B cell (primary cell): ENCODE results near the gene BHLHE40. TPM values are rescaled to one million over a fixed set of nuclear protein-coding genes. Genes with fewer than 3 reads are reported as not detected.

Source experiments
- ATAC-seq: fragments of 200-7000 bp; cut with Tn5 transposase; one replicate; pipeline ENCODE4 v1.10.0; 2021; ENCODE audit warnings: low read depth, mild to moderate bottlenecking, moderate number of reproducible peaks, moderate library complexity
- CTCF ChIA-PET: fragments of 350-600 bp; sonication (Branson Sonifier 250); formaldehyde crosslinking; loops from one replicate; lab custom pipeline; 2021; ENCODE audit warnings: antibody characterized with exemption, inconsistent platforms; lab: Charles Lee
- POLR2A ChIA-PET: fragments of 350-600 bp; sonication (Branson Sonifier 250); formaldehyde crosslinking; loops from one replicate; lab custom pipeline; 2021; ENCODE audit warnings: antibody characterized with exemption; lab: Charles Lee
- DNase-seq: peaks from one replicate; pipeline ENCODE4 v3.0.0; 2013
- H2AFZ ChIP-seq: 2 replicates; pipeline ENCODE4 v1.6.1; 2012; ENCODE audit warnings: mild to moderate bottlenecking, low read depth, low read length; ENCODE audit not compliant: insufficient read depth, poor library complexity, severe bottlenecking
- H3K27ac ChIP-seq, 2 donors: 1 replicate in 1 of 2; 2 replicates in 1 of 2; pipeline ENCODE4 v1.5.1; 2012 to 2013; ENCODE audit warnings: low read length in 2 of 2, mild to moderate bottlenecking in 2 of 2, moderate library complexity in 1 of 2
- H3K27me3 ChIP-seq, 4 experiments: fragments of 200-600 bp in 1 of 4; sonication (generic) in 1 of 4; replicated peaks in 1 of 4; 1 replicate in 2 of 4; 2 replicates in 2 of 4; pipeline versions ENCODE4 v1.6.1 to v1.7.0; 2013 to 2016; ENCODE audit warnings: low read length in 3 of 4, mild to moderate bottlenecking in 2 of 4, mixed read lengths in 1 of 4, moderate library complexity in 1 of 4; ENCODE audit not compliant: insufficient read depth in 4 of 4, control insufficient read depth in 3 of 4; ENCODE audit errors: control extremely low read depth in 1 of 4
- H3K36me3 ChIP-seq, 2 experiments: replicated peaks in 1 of 2; 1 replicate in 1 of 2; 2 replicates in 1 of 2; pipeline versions ENCODE4 v1.6.1 to v1.7.1; 2013; ENCODE audit warnings: low read length in 1 of 2; ENCODE audit not compliant: insufficient read depth in 2 of 2, control insufficient read depth in 1 of 2; ENCODE audit errors: control extremely low read depth in 1 of 2, extremely low read depth in 1 of 2
- H3K4me1 ChIP-seq, 2 donors: fragments of 200-600 bp in 1 of 2; sonication (generic) in 1 of 2; 1 replicate in 1 of 2; 2 replicates in 1 of 2; pipeline versions ENCODE4 v1.5.1 to v1.6.1; 2013 to 2017; ENCODE audit warnings: low read length in 2 of 2; ENCODE audit not compliant: control insufficient read depth in 2 of 2, insufficient read depth in 2 of 2
- H3K4me2 ChIP-seq: replicated peaks from 2 replicates; pipeline ENCODE3; 2012; ENCODE audit warnings: mild to moderate bottlenecking, low read depth, low read length; ENCODE audit not compliant: poor library complexity, severe bottlenecking
- H3K4me3 ChIP-seq, 5 experiments: fragments of 200-600 bp in 1 of 5; sonication (generic) in 1 of 5; 1 replicate in 3 of 5; 2 replicates in 2 of 5; pipeline versions ENCODE4 v1.5.1 to v1.7.0; 2011 to 2016; ENCODE audit warnings: low read length in 4 of 5, mild to moderate bottlenecking in 4 of 5, low read depth in 2 of 5, control low read depth in 1 of 5, moderate library complexity in 1 of 5; ENCODE audit not compliant: insufficient read depth in 1 of 5; ENCODE audit errors: control extremely low read depth in 1 of 5, extremely low read depth in 1 of 5
- H3K79me2 ChIP-seq: fragments of 200-600 bp; sonication (generic); one replicate; pipeline ENCODE4 v1.6.0; 2016; ENCODE audit warnings: low read length; ENCODE audit not compliant: control insufficient read depth, insufficient read depth
- H3K9ac ChIP-seq: fragments of 200-600 bp; sonication (generic); 2 replicates; pipeline ENCODE4 v1.6.1; 2017; ENCODE audit warnings: mild to moderate bottlenecking, low read length, moderate library complexity
- H3K9me3 ChIP-seq, 3 donors: one replicate each; pipeline versions ENCODE4 v1.6.1 to v1.7.1; 2013; ENCODE audit warnings: low read length in 2 of 3; ENCODE audit not compliant: control insufficient read depth in 2 of 3, insufficient read depth in 1 of 3; ENCODE audit errors: control extremely low read depth in 1 of 3
- H4K20me1 ChIP-seq: 2 replicates; pipeline ENCODE4 v1.6.0; 2012; ENCODE audit warnings: mild to moderate bottlenecking, low read length; ENCODE audit not compliant: insufficient read depth, control insufficient read depth, poor library complexity, severe bottlenecking
- H3K27ac Mint-ChIP-seq: one replicate; pipeline ENCODE4 v1.8.0; 2021; ENCODE audit warnings: mixed read lengths
- H3K27me3 Mint-ChIP-seq: one replicate; pipeline ENCODE4 v1.8.0; 2021; ENCODE audit warnings: mixed read lengths
- H3K4me1 Mint-ChIP-seq: one replicate; pipeline ENCODE4 v1.8.0; 2021; ENCODE audit warnings: mixed read lengths
- H3K4me3 Mint-ChIP-seq: one replicate; pipeline ENCODE4 v1.8.0; 2021; ENCODE audit warnings: mixed read lengths
- H3K9me3 Mint-ChIP-seq: one replicate; pipeline ENCODE4 v1.8.0; 2022; ENCODE audit warnings: mixed read lengths; ENCODE audit not compliant: insufficient read depth
- EZH2 ChIP-seq: IDR thresholded peaks from 2 replicates; pipeline ENCODE4 v1.6.1; 2012; ENCODE audit warnings: borderline replicate concordance, low read depth, mild to moderate bottlenecking, moderate library complexity, low read length; ENCODE audit not compliant: insufficient read depth, poor library complexity, severe bottlenecking
- WGBS: methylation state at CpG from one replicate; pipeline ENCODE4 v1.1.5; 2013; ENCODE audit warnings: missing lambda C conversion rate; ENCODE audit not compliant: insufficient coverage; 5-methylcytosine and 5-hydroxymethylcytosine counted together
- intact Hi-C: fragments of 100-400 bp; cut with micrococcal nuclease; formaldehyde crosslinking; loops from one replicate; pipeline ENCODE4 v1.10.0; 2022
- polyA plus RNA-seq: library from polyadenylated mRNA; depleted of rRNA; stranded (reverse); fragments of >200 nt; gene quantifications from 2 replicates; pipeline ENCODE4 v1.2.3, GENCODE V29; 2012
- total RNA-seq, 2 donors: library from RNA; stranded (reverse); fragments of 120-200 nt in 1 of 2; gene quantifications; 1 replicate in 1 of 2; 2 replicates in 1 of 2; pipeline versions ENCODE4 v1.2.3 to v1.2.4, GENCODE V29; 2013 to 2022
- TF ChIP-seq, protein P1 (sequence below): fragments of 200-600 bp; IDR thresholded peaks from one replicate; pipeline ENCODE4 v1.8.0; 2022; ENCODE audit warnings: antibody characterized with exemption, mild to moderate bottlenecking

The BHLHE40 gene
- total and polyA plus RNA-seq, 2 donors (not counting 1 experiment from before 2014, with no cell fraction given) = 26.2 to 53.8 TPM

DNA sequence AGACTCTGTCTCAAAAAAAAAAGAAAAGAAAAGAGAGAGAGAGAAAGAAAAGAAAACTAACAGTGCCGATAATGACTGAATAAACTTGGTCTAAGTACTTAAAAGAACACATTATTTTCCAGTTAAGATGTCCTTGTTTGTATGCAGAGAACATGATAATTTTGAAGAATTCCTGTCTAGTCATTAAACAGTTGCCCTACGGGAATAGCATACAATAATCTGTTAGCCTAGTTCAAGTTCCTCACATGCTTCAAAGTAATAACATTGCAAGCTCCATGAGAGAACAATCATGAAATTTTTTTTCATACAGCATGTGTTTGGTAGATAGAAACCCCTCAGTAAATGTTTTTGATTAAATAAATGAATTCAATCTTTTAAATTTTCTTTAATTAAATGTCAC is 23.1 kb upstream of the BHLHE40 start:
- H3K27ac Mint-ChIP-seq = no peak overlapping the region
- ATAC-seq = no peak
- no peak overlapping the region for H3K4me3 Mint-ChIP-seq

DNA sequence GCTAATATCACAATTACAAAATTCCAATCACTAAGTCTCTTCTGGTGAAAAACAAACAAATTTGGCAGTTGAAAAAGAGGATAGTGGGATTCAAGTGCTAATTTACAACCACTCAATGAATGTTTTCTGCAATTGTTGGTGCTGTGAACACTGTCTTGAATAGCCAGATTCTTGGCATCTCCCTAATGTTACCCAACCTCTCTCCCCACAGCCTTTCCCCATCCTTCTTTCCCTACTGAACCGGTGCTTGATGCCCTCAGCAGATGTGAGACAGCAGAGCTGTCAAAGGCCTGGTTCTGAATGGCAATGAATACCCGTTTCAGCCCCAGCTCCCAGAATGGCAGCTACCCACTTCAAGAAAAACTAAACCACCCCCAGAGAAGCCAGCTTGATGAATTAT is 22.5 kb upstream of the BHLHE40 start:
- POLR2A ChIA-PET = no interaction called here
- no peak overlapping the region for H3K4me2 ChIP-seq
- ATAC-seq (no peak), DNase-seq (no peak)
- H3K9ac ChIP-seq = no peak overlapping the region
- H3K4me1 ChIP-seq = no peaks in the 10 kb centered on the region
- H3K79me2 ChIP-seq = no peaks in the 10 kb centered on the region
- H3K9me3 ChIP-seq = peaks cover 3 to 15% (median 7%) of the 10 kb centered on the region in 3 donors
- no peak overlapping the region for H3K4me3 ChIP-seq
- TF ChIP-seq EZH2 = no peak
- TF ChIP-seq, protein P1, sequence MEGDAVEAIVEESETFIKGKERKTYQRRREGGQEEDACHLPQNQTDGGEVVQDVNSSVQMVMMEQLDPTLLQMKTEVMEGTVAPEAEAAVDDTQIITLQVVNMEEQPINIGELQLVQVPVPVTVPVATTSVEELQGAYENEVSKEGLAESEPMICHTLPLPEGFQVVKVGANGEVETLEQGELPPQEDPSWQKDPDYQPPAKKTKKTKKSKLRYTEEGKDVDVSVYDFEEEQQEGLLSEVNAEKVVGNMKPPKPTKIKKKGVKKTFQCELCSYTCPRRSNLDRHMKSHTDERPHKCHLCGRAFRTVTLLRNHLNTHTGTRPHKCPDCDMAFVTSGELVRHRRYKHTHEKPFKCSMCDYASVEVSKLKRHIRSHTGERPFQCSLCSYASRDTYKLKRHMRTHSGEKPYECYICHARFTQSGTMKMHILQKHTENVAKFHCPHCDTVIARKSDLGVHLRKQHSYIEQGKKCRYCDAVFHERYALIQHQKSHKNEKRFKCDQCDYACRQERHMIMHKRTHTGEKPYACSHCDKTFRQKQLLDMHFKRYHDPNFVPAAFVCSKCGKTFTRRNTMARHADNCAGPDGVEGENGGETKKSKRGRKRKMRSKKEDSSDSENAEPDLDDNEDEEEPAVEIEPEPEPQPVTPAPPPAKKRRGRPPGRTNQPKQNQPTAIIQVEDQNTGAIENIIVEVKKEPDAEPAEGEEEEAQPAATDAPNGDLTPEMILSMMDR = no peak
- H3K27me3 ChIP-seq = peaks cover 0 to 2% (median 0%) of the 10 kb centered on the region in 4 experiments
- no peak overlapping the region for H3K27ac ChIP-seq
- no peak overlapping the region for H2AFZ ChIP-seq
- Mint-ChIP-seq H3K4me1 (no peaks in the 10 kb centered on the region), H3K9me3 (peaks cover 4% of the 10 kb centered on the region), H3K27ac (no peak overlapping the region), H3K4me3 (no peak overlapping the region), H3K27me3 (no peaks in the 10 kb centered on the region)
- CTCF ChIA-PET = no interaction called here
- no peaks in the 10 kb centered on the region for H3K36me3 ChIP-seq
- H4K20me1 ChIP-seq = no peaks in the 10 kb centered on the region
- 100% methylated on average over 2 of the region's 2 CpGs for WGBS
- intact Hi-C loops = no loop called here

More for the DNA sequence above, 23.1 kb upstream of the BHLHE40 start:
- Histone ChIP-seq H3K4me1 (no peaks in the 10 kb centered on the region), H3K79me2 (no peaks in the 10 kb centered on the region), H4K20me1 (no peaks in the 10 kb centered on the region), H3K9me3 (peaks cover 3 to 11% (median 7%) of the 10 kb centered on the region in 3 donors), H3K27ac (no peak overlapping the region), H3K4me3 (no peak overlapping the region), H3K9ac (no peak overlapping the region), H3K36me3 (no peaks in the 10 kb centered on the region), H2AFZ (no peak overlapping the region), H3K27me3 (no peaks in the 10 kb centered on the region), H3K4me2 (no peak overlapping the region)
- H3K9me3 Mint-ChIP-seq = peaks cover 4% of the 10 kb centered on the region
- no peaks in the 10 kb centered on the region for H3K27me3 Mint-ChIP-seq
- TF ChIP-seq EZH2 = no peak
- TF ChIP-seq, protein P1 = no peak
- no peaks in the 10 kb centered on the region for H3K4me1 Mint-ChIP-seq
- ChIA-PET CTCF (no interaction called here), POLR2A (no interaction called here)
- WGBS = no CpG with 5 or more reads among the region's 2 CpGs
- no peak for DNase-seq
- intact Hi-C loops = no loop called here
